OCI-LY7 (cell line): ENCODE measurements around the gene FNDC3B. TPM values are rescaled to one million over a fixed set of nuclear protein-coding genes. Genes with fewer than 3 reads are reported as not detected.

Experiments
- BruUV-seq: library from RNA; stranded (reverse); fragments of 400-500 nt; replicated peaks from 2 replicates; lab custom pipeline; 2021; lab: Mats Ljungman, UMichigan
- CTCF ChIA-PET: fragments of 300-600 bp; sonication (Branson Sonifier 250); formaldehyde crosslinking; loops from one replicate; lab custom pipeline; 2022; ENCODE audit warnings: antibody characterized with exemption; ENCODE audit not compliant: unreplicated experiment; lab: Charles Lee
- POLR2A ChIA-PET: fragments of 300-600 bp; sonication (Branson Sonifier 250); formaldehyde crosslinking; loops from one replicate; lab custom pipeline; 2022; ENCODE audit warnings: antibody characterized with exemption; lab: Charles Lee
- DNase-seq: peaks from one replicate; pipeline ENCODE4 v3.0.0-alpha.2; 2015; ENCODE audit warnings: low spot score
- H2AFZ ChIP-seq: fragments of 200-600 bp; sonication (generic), shearing (Covaris generic); 2 replicates; pipeline ENCODE4 v1.6.1; 2014; ENCODE audit warnings: mild to moderate bottlenecking, antibody characterized with exemption, low read length, moderate library complexity
- H3K27ac ChIP-seq: fragments of 200-600 bp; sonication (generic); 2 replicates; pipeline ENCODE4 v1.5.1; 2014; ENCODE audit warnings: mixed run types, low read depth, mild to moderate bottlenecking, moderate library complexity, low read length, inconsistent platforms; ENCODE audit not compliant: poor library complexity, severe bottlenecking
- H3K36me3 ChIP-seq: fragments of 200-600 bp; sonication (generic); 2 replicates; pipeline ENCODE4 v1.6.1; 2014; ENCODE audit warnings: mild to moderate bottlenecking, antibody characterized with exemption, low read length, moderate library complexity, mixed read lengths; ENCODE audit not compliant: insufficient read depth
- H3K4me1 ChIP-seq: fragments of 200-600 bp; sonication (generic); 2 replicates; pipeline ENCODE4 v1.5.1; 2014; ENCODE audit warnings: mild to moderate bottlenecking, low read length; ENCODE audit not compliant: insufficient read depth, poor library complexity, severe bottlenecking
- H3K4me2 ChIP-seq: fragments of 200-600 bp; sonication (generic); 2 replicates; pipeline ENCODE4 v1.6.1; 2014; ENCODE audit warnings: mild to moderate bottlenecking, low read length
- H3K4me3 ChIP-seq: fragments of 200-600 bp; sonication (generic); 2 replicates; pipeline ENCODE4 v1.5.1; 2014; ENCODE audit warnings: mild to moderate bottlenecking, low read depth, low read length; ENCODE audit not compliant: poor library complexity, severe bottlenecking
- H3K79me2 ChIP-seq: fragments of 200-600 bp; sonication (generic); 2 replicates; pipeline ENCODE4 v1.6.1; 2016; ENCODE audit warnings: low read depth, mild to moderate bottlenecking, low read length, moderate library complexity, mixed read lengths; ENCODE audit not compliant: insufficient read depth
- H3K9me2 ChIP-seq: fragments of 200-600 bp; sonication (generic); 2 replicates; pipeline ENCODE4 v1.6.1; 2016; ENCODE audit warnings: mild to moderate bottlenecking, low read length, mixed read lengths; ENCODE audit not compliant: insufficient read depth
- H3K9me3 ChIP-seq: fragments of 200-600 bp; sonication (generic); 2 replicates; pipeline ENCODE4 v1.6.1; 2014; ENCODE audit warnings: mild to moderate bottlenecking, mixed run types, low read length, mixed read lengths
- H4K20me1 ChIP-seq: fragments of 200-600 bp; sonication (generic); 2 replicates; pipeline ENCODE4 v1.6.1; 2014; ENCODE audit warnings: mild to moderate bottlenecking, antibody characterized with exemption, low read length, moderate library complexity, mixed read lengths; ENCODE audit not compliant: insufficient read depth
- EZH2phosphoT487 ChIP-seq: fragments of 200-600 bp; sonication (generic); IDR thresholded peaks from 2 replicates; pipeline ENCODE4 v1.6.1; 2018; ENCODE audit warnings: low read depth, borderline replicate concordance, mild to moderate bottlenecking, mixed run types, antibody characterized with exemption, low read length, moderate library complexity, mixed read lengths
- intact Hi-C: fragments of 100-400 bp; cut with micrococcal nuclease; formaldehyde crosslinking; loops from one replicate; pipeline ENCODE4 v1.10.0; 2022; ENCODE audit not compliant: unreplicated experiment
- total RNA-seq, 2 experiments: library from RNA; depleted of rRNA in 1 of 2; stranded (reverse); fragments of >200 nt in 1 of 2; shearing (Covaris generic) in 1 of 2; gene quantifications; 2 replicates each; pipeline ENCODE4 v1.2.3, GENCODE V29; 2014 to 2022
- TF ChIP-seq, protein P1 (sequence below): fragments of 200-600 bp; sonication (generic); conservative IDR thresholded peaks from 2 replicates; pipeline ENCODE4 v1.5.1; 2014; ENCODE audit warnings: mild to moderate bottlenecking, antibody characterized with exemption, low read length, moderate library complexity, mixed read lengths

Gene FNDC3B
- total RNA-seq, 2 experiments from 2014 or later: 23.3 to 28.5 TPM

DNA sequence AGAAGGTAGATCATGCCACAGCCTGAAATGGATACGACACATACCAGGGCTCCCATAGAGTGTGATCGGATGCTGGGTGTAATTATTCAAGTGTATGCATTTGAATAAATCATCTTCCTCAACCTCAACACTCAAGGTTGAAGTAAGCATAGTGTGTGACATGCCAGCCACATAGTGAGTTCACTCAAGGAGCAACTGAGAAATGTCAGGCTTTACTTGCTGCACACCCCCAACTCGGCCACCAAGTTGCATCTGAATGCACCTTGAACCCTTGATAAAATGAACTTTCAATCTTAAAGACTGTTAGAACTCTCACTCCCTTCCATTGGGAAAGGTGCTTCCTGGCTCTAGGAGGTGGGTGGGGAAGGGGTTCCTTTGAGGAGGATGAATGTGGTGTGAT lies 287.6 kb downstream of the FNDC3B start:
- no peak overlapping the region for H3K27ac ChIP-seq
- TF ChIP-seq EZH2phosphoT487: no peak
- TF ChIP-seq, protein P1, sequence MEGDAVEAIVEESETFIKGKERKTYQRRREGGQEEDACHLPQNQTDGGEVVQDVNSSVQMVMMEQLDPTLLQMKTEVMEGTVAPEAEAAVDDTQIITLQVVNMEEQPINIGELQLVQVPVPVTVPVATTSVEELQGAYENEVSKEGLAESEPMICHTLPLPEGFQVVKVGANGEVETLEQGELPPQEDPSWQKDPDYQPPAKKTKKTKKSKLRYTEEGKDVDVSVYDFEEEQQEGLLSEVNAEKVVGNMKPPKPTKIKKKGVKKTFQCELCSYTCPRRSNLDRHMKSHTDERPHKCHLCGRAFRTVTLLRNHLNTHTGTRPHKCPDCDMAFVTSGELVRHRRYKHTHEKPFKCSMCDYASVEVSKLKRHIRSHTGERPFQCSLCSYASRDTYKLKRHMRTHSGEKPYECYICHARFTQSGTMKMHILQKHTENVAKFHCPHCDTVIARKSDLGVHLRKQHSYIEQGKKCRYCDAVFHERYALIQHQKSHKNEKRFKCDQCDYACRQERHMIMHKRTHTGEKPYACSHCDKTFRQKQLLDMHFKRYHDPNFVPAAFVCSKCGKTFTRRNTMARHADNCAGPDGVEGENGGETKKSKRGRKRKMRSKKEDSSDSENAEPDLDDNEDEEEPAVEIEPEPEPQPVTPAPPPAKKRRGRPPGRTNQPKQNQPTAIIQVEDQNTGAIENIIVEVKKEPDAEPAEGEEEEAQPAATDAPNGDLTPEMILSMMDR: no peak
- H2AFZ ChIP-seq: no peak overlapping the region
- BruUV-seq: no TSS peak
- DNase-seq: no peak
- no peaks in the 10 kb centered on the region for H3K9me3 ChIP-seq
- intact Hi-C loops: no loop called here
- no peaks in the 10 kb centered on the region for H3K4me1 ChIP-seq
- no peaks in the 10 kb centered on the region for H3K79me2 ChIP-seq
- CTCF ChIA-PET: no interaction called here
- no peaks in the 10 kb centered on the region for H3K9me2 ChIP-seq
- no peak overlapping the region for H3K4me2 ChIP-seq
- H4K20me1 ChIP-seq: no peaks in the 10 kb centered on the region
- 0 out of 2 replicates have a peak, but pooled peaks cover 3% of the 10 kb centered on the region for H3K36me3 ChIP-seq
- H3K4me3 ChIP-seq: no peak overlapping the region
- POLR2A ChIA-PET: no interaction called here

DNA sequence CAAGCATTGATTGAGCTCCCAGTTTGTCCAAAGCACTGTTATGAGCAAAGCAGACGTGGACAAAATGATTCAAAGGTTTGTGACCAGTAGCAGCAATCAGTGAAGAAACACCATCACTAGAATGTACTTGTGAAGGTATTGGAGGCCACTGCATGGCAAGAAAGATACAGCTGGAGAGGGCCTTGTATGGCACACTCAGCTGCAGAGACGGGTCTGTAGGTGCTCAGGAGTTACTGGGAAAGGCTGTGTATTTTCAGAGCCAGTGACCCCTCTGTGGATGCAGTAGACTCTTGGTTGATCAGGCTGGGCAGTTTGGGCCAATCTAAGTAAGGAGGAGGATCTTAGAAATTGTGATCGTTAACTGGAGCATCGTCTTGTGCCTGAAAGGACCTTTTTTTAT lies 288.9 kb downstream of the FNDC3B start:
- no peak for DNase-seq
- ChIA-PET POLR2A (interaction anchor here (1.1 to 1.5 kb wide), 2 partner anchors 12 to 22 kb away, joined by 3 read pairs; no protein-coding TSS in a partner anchor), CTCF (no interaction called here)
- intact Hi-C loops: no loop called here
- Histone ChIP-seq H3K9me3 (no peaks in the 10 kb centered on the region), H3K9me2 (no peaks in the 10 kb centered on the region), H3K4me3 (no peak overlapping the region), H3K79me2 (no peaks in the 10 kb centered on the region), H2AFZ (no peak overlapping the region), H3K4me1 (no peaks in the 10 kb centered on the region), H4K20me1 (no peaks in the 10 kb centered on the region), H3K36me3 (0 out of 2 replicates have a peak, but pooled peaks cover 3% of the 10 kb centered on the region), H3K27ac (no peak overlapping the region), H3K4me2 (no peak overlapping the region)
- TF ChIP-seq, protein P1: no peak
- no peak for TF ChIP-seq EZH2phosphoT487
- no TSS peak for BruUV-seq

DNA sequence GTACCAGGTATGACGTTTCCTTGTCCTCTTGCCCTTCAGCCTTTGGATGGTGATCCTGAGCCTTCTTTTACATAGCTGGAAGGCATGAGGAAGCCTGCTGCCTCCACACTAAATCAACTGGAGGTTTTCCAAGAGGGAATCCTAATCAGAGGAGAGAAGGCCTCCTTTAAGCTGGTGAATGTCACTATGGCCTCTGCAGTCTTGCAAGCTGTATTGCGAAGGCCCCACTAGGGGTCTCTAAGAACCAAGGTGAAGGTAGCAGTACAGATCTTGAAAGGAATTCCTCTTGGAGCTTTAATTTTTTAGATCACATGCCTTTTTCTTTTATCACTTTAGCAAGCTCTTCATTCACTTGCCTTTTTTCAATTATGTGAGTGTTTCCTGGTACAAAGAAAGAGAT lies 289.7 kb downstream of the FNDC3B start:
- H3K79me2 ChIP-seq: no peaks in the 10 kb centered on the region
- no TSS peak for BruUV-seq
- H2AFZ ChIP-seq: no peak overlapping the region
- ChIA-PET CTCF (no interaction called here), POLR2A (interaction anchor here (1.1 to 1.5 kb wide), 2 partner anchors 12 to 21 kb away, joined by 3 read pairs; no protein-coding TSS in a partner anchor)
- no peaks in the 10 kb centered on the region for H3K9me2 ChIP-seq
- no peaks in the 10 kb centered on the region for H3K9me3 ChIP-seq
- TF ChIP-seq, protein P1: 0 out of 2 replicates have a peak, but pooled peaks have one; percentile 26
- TF ChIP-seq EZH2phosphoT487: no peak
- no peak overlapping the region for H3K4me2 ChIP-seq
- no peak overlapping the region for H3K27ac ChIP-seq
- H3K4me3 ChIP-seq: no peak overlapping the region
- H3K36me3 ChIP-seq: peaks cover 5% of the 10 kb centered on the region; the same call in 1 of the 2 replicates
- H3K4me1 ChIP-seq: no peaks in the 10 kb centered on the region
- intact Hi-C loops: no loop called here
- DNase-seq: no peak
- no peaks in the 10 kb centered on the region for H4K20me1 ChIP-seq
